GM19467 (cell line): ENCODE data around the gene USP35.
"Not testable (repeated sequence)": the region's sequence is repeated elsewhere in the genome, so short reads cannot be mapped to it uniquely, and the experiment has no call there.

ENCODE experiments used
- ATAC-seq: cut with Tn5 transposase; IDR thresholded peaks from one replicate; pipeline ENCODE4 v1.9.1; 2021; ENCODE audit warnings: mild to moderate bottlenecking, moderate library complexity; ENCODE audit not compliant: unreplicated experiment

Gene USP35

GRCh38 chr11:78168539-78169477 lies 19.9 kb upstream of the USP35 start:
- no peak for ATAC-seq

DNA sequence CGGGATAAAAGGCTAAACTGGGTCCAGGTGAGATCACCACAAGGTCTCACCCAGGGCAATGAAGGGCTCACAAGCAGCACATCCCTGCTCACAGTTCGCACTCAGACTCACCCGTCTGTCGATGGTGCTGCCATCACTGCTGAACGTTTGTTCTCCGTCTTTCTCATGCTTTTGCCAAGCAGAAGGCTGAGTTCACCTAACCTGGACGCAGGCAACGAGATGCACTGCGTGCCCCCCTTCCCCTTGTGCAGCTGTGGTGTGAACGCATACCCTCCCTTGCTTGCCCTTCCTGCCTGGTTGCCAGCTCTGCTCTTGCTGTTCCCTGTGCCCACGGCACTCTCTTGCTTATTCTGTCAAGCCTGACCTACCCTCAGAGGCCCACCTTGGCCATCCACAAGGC lies 18.3 kb upstream of the USP35 start:
- no peak for ATAC-seq

DNA sequence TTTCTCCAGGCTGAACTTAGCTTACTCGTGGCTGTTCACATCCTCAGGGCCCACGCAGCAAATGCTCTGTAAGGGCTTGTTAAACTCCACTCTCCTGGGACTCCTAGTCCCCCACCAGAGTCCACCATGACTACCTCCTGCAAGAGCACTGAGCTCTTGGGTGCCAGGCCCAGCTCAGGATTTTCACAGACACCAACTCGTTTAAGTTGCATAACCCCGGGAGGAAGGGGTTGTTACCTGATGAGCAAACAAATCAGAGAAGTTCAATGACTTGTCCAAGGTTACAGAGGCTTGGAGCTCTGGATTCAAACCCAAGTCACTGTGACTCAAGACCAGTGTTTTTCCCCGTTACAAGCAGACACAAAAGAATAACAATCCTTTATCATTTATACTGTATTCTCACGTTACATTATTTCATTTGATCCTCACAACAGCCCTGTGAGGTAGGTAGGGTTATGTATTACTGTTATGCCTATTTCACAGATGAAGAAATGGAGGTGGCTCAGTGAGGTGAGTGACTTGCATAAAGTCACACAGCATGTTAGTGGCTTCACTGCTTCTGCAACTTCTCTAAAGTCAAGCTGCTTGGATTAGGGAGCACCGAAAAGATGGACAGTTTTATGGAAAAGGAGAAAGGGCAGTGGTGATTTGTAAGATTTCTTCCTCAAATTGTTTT lies 17.7 kb upstream of the USP35 start:
- no peak for ATAC-seq

- ATAC-seq, result no peak
Measured at GRCh38 chr11:78171951-78172350, 16.8 kb upstream of the USP35 start.

DNA sequence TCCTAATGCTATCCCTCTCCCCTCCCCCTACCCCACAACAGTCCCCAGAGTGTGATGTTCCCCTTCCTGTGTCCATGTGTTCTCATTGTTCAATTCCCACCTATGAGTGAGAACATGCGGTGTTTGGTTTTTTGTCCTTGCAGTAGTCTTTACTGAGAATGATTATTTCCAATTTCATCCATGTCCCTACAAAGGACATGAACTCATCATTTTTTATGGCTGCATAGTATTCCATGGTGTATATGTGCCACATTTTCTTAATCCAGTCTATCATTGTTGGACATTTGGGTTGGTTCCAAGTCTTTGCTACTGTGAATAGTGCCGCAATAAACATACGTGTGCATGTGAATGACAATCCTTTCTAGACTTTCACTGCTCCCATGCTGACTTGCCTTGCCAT lies 12.9 kb upstream of the USP35 start:
- ATAC-seq, result not testable (repeated sequence)

DNA sequence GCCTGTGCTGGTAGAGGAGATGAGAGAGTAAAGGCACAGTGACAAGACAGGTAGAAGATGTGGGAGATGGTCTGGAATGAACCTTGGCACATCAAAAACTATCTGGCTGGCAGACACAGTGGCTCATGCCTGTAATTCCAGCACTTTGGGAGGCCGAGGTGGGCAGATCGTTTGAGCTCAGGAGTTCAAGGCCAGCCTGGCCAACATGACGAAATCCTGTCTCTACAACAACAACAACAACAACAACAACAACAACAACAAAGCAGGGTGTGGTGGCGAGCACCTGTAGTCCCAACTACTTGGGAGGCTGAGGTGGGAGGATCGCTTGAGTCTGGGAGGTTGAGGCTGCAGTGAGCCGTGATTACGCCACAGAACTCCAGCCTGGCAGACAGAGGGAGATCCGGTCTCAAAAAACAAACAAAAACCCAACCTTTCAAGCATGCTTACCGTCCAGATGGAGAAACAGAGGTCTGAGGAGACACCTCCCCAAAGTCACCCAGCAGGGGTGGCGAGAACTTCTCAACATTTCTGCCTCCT lies 12.0 kb upstream of the USP35 start:
- ATAC-seq, result no peak

DNA sequence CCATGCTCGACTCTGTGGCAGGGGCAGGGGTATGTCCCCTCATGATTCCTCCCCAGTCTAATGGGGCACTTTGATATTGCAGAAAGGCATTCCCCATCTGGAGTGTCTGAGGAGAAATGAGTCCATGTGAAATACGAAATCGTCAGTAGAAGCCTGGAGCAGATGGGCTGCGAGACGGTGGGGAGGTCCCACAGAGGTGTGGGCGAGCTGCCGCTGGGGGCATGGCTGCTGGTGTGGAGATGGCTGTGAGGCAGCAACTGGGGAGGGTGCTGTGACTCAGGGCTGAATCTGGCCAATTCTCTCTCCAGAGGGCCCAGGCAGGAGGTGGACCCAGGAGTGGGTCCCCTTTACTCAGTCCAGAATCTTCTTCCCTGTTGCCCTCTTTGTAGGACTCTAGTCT lies 11.5 kb upstream of the USP35 start:
- no peak for ATAC-seq

GRCh38 chr11:78179459-78180071 lies 9.2 kb upstream of the USP35 start:
- no peak for ATAC-seq

DNA sequence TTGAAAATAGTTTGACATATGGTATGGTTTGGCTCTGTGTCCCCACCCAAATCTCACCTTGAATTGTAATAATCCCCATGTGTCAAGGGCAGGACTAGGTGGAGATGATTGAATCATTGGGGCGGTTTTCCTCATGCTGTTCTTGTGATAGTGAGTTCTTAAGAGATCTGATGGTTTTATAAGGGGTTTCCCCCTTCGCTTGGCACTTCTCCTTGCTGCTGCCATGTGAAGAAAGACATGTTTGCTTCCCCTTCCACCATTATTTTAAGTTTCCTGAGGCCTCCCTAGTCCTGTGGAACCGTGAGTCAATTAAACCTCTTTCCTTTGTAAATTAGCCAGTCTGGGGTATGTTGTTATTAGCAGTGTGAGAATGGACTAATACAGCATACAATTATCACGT lies 8.0 kb upstream of the USP35 start:
- no peak for ATAC-seq

- no peak for ATAC-seq
Measured at GRCh38 chr11:78181185-78181584, 7.5 kb upstream of the USP35 start.

GRCh38 chr11:78187366-78188285 lies 1.1 kb upstream of the USP35 start:
- ATAC-seq, result peak; percentile 10

DNA sequence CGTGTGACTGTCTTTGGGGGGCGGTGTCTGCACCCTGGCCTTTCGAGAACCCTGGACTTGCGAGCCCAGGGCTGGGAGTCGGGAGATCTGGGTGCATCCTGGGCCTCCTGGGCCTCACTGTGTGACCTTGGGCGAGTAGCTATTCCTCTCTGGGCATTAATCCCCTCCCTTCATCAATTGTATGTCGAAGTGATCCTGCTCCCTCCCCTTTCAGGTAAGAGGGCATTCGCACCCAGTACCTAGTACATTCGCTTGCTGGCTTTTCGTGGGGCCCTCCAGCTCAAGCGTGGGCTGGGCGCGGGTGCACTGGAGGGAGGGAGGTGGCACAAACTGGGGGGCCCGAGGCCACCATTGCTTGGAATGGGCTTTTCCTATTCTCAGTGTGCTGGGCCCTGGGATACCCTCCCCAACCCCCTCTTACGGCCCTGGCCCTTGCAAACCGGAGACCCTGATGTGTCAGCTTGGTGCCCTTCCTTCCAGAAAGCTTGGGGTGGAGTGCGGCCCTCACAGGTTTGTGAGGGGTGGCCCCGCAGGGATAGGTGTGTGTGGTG lies 530 bp downstream of the USP35 start:
- no peak for ATAC-seq

DNA sequence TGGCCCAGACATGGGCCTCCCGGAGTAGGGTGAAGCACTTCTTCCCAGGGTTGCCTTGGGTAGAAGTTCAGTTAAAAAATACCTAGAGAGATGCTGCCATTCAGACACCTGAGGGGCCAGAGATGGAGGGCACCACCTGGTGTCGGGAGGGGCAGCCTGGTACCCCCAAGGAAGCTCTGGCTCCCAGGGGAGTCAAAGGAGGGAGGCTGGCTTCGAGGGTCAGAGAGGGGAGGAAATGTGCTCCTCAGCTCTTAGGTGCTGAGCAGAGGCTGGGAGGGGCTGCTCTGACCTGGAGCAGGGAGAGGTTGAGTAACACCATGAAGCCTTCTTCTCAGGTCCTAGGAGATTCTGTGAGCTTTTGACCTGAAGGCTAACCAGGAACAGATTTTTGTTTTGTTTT lies 1.1 kb downstream of the USP35 start:
- ATAC-seq, result no peak

DNA sequence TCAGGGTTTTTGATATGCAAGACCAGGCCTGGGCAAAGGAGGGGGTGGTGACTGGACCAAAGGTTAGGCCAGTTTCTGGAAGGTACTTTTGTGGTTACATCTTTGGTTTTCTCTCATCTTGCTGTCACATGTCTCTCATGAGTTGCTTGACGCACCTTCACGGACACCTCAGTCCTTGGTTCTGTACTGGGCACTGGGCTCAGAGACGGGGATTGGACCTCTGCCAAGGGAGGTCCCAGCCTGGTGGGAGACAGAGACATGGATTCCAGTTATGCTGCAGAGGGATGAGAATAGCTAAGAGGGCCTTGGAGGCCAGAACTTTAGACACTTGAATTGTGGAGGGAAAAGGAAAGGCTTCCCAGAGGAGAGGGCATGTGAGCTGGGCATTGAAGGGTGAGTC lies 1.7 kb downstream of the USP35 start:
- ATAC-seq, result no peak

DNA sequence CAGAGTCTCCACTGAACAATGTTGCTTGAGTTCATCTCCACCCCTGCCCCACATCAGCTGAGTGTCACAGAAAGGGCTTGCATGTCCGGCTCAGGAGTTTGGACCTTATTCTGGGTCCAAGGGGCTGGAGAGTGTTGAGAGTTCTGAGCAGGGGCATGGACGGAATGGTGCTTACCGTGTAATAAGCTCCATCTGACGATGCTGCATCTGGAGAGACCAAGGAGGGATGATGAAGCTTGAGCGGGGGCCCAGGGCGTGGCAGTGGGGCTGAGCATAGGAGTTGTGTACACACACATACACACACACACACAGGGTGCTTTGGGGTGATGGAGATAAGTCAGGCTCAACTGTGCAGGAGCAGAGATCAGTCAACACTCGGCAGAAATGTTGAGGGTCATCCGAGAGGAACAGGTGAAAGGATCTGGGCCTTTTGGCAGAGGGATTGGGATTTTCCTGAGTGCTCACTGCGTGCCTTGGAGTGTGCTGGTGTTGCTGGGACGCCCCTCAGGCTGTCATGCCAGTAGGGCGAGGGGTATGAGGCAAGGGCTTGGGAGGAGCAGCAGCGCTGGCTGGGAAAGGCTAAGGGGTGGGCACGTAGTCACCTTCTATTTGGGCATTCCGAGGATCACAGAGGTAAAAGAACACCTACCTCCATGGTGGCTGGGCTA lies 2.3 kb downstream of the USP35 start:
- ATAC-seq, result no peak

GRCh38 chr11:78192223-78192719 lies 3.6 kb downstream of the USP35 start:
- ATAC-seq, result no peak

- ATAC-seq, result no peak
Measured at GRCh38 chr11:78192911-78193351, 4.2 kb downstream of the USP35 start.

DNA sequence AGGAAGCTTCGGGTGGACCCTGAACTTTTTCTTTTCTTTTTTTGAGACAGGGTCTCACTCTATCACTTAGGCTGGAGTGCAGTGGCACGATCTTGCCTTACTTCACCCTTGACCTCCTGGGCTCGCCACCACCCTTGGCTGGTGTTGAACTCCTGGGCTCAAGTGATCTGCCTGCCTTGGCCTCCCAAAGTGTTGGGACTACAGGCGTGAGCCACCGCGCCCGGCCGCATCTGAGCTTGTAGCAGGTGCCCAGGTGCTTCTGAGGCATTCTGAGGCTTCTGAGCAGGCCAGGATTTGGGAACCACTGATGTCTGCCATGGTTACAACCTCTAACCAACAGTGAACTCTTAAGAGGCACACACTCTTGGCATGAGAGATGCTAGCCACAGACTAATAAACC lies 5.1 kb downstream of the USP35 start:
- no peak for ATAC-seq

GRCh38 chr11:78194490-78194889 lies 5.8 kb downstream of the USP35 start:
- ATAC-seq, result no peak
